ENCODE data around the gene ACSL3. TPM values are rescaled to one million over a fixed set of nuclear protein-coding genes. Genes with fewer than 3 reads are reported as not detected.

The ACSL3 gene
- total RNA-seq, 1 experiment from 2014 or later = 236 TPM

DNA sequence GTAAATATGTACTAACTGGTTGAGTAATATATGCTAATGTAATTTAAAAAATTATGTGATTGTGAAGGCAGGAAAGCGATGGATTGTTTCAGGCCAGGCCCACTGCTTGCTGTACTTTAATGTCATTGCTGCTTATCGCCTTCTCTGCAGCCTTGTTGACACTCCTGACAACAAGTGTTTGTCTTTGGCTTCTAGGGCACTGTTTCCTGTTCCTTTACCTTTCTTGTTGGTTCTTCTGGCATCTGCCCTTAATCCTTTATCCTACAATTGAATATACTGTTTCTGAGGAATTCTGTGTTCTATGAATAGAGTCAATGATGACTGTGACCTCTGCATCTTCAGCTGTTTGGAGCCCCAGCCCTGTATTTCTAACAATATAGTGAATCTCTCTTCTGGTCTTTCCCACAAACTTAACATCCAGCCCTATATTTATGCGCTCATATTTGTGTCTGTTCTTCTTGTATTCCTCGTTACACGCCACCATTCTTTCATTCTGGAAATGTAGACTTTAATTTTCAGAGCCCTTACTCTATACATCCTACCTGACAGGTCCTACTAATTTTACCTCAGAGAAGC, 17.6 kb downstream of the ACSL3 start:
- H3K4me2 ChIP-seq (ENCODE audit: low read length) = peak overlapping the region; percentile 69
- H3K4me3 ChIP-seq (ENCODE audit: low read length) = peak overlapping the region; percentile 54; the same call in 1 of the 2 replicates
- intact Hi-C loops (cut with micrococcal nuclease) = no loop called here
- CTCF ChIA-PET = interaction anchor here (1.2 kb wide), 1 partner anchor 25 kb away, joined by 4 read pairs; no protein-coding TSS in a partner anchor
- no peak overlapping the region for H2AFZ ChIP-seq (ENCODE audit: low read length)
- H3K27ac ChIP-seq (ENCODE audit: low read length) = peak overlapping the region; percentile 85
- H3K4me1 ChIP-seq (ENCODE audit: insufficient read depth, low read length) = peaks cover 56% of the 10 kb centered on the region
- BruUV-seq (replicated peaks) = no TSS peak
- peaks cover 95% of the 10 kb centered on the region for H4K20me1 ChIP-seq (ENCODE audit: low read length)
- H3K9ac ChIP-seq (ENCODE audit: low read length) = no peak overlapping the region
- DNase-seq (no peak), ATAC-seq (peak; percentile 7)
- H3K79me2 ChIP-seq (ENCODE audit: low read length) = peaks cover 100% of the 10 kb centered on the region
- no peaks in the 10 kb centered on the region for H3K27me3 ChIP-seq (ENCODE audit: low read length)
- POLR2A ChIA-PET (ENCODE audit: unreplicated experiment) = interaction anchor here (0.6 kb wide), 1 partner anchor 23 kb away, joined by 3 read pairs; no protein-coding TSS in a partner anchor
- no peaks in the 10 kb centered on the region for H3K9me2 ChIP-seq (replicated peaks; ENCODE audit: low read length)
- no peak for TF ChIP-seq EZH2 (IDR thresholded peaks at IDR 0.05; ENCODE audit: low read length, unreplicated experiment)
- no peak for TF ChIP-seq EZH2phosphoT487 (IDR thresholded peaks at IDR 0.05; ENCODE audit: borderline replicate concordance, low read length)
- TF ChIP-seq, protein P1, sequence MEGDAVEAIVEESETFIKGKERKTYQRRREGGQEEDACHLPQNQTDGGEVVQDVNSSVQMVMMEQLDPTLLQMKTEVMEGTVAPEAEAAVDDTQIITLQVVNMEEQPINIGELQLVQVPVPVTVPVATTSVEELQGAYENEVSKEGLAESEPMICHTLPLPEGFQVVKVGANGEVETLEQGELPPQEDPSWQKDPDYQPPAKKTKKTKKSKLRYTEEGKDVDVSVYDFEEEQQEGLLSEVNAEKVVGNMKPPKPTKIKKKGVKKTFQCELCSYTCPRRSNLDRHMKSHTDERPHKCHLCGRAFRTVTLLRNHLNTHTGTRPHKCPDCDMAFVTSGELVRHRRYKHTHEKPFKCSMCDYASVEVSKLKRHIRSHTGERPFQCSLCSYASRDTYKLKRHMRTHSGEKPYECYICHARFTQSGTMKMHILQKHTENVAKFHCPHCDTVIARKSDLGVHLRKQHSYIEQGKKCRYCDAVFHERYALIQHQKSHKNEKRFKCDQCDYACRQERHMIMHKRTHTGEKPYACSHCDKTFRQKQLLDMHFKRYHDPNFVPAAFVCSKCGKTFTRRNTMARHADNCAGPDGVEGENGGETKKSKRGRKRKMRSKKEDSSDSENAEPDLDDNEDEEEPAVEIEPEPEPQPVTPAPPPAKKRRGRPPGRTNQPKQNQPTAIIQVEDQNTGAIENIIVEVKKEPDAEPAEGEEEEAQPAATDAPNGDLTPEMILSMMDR (conservative IDR thresholded peaks at IDR 0.05; ENCODE audit: low read depth, low read length) = no peak
- H3K36me3 ChIP-seq (ENCODE audit: low read depth, low read length) = no peaks in the 10 kb centered on the region
- peaks cover 12% of the 10 kb centered on the region for H3F3A ChIP-seq (ENCODE audit: low read length, unreplicated experiment)
- H3K9me3 ChIP-seq (ENCODE audit: low read length) = no peaks in the 10 kb centered on the region

DNA sequence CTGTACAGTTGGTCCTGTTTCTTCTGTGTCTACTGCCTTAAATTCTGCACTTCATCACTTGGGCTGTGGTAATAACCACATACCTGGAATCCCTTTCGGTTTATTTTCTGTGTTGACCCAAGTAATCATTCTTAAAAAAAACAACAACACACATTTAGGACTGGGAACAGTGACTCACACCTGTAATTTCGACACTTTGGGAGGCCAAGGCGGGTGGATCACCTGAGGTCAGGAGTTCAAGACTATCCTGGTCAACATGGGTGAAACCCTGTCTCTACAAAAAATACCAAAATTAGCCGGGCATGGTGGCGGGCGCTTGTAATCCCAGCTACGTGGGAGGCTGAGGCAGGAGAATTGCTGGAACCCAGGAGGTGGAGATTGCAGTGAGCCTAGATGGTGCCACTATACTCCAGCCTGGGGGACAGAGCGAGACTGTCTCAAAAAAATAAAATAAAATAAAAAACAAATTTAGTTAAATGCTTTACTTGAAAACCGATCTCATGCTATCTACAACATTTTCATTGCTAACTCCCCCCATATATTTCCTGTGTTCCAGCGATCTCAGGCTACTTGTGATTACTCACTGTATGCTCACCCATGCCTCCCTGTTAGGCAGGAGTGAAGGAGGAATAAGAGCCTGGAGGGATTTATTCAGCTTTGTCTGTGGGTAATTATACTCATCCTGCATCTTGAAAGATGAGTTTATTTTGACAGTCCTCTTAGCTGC, 18.2 kb downstream of the ACSL3 start:
- ATAC-seq (peak; percentile 78), DNase-seq (peak; percentile 85)
- H3K27me3 ChIP-seq (ENCODE audit: low read length) = no peaks in the 10 kb centered on the region
- H3K36me3 ChIP-seq (ENCODE audit: low read depth, low read length) = no peaks in the 10 kb centered on the region
- H3K4me1 ChIP-seq (ENCODE audit: insufficient read depth, low read length) = peaks cover 63% of the 10 kb centered on the region
- TF ChIP-seq EZH2phosphoT487 (IDR thresholded peaks at IDR 0.05; ENCODE audit: borderline replicate concordance, low read length) = no peak
- TF ChIP-seq, protein P1 (conservative IDR thresholded peaks at IDR 0.05; ENCODE audit: low read depth, low read length) = no peak
- no peak for TF ChIP-seq EZH2 (IDR thresholded peaks at IDR 0.05; ENCODE audit: low read length, unreplicated experiment)
- H3K9ac ChIP-seq (ENCODE audit: low read length) = peak overlapping the region; percentile 28; the same call in 1 of the 2 replicates
- H2AFZ ChIP-seq (ENCODE audit: low read length) = no peak overlapping the region
- H3K79me2 ChIP-seq (ENCODE audit: low read length) = peaks cover 100% of the 10 kb centered on the region
- no peaks in the 10 kb centered on the region for H3K9me3 ChIP-seq (ENCODE audit: low read length)
- H3K27ac ChIP-seq (ENCODE audit: low read length) = peak overlapping the region; percentile 85
- peak overlapping the region; percentile 54; the same call in 1 of the 2 replicates for H3K4me3 ChIP-seq (ENCODE audit: low read length)
- no peaks in the 10 kb centered on the region for H3K9me2 ChIP-seq (replicated peaks; ENCODE audit: low read length)
- no TSS peak for BruUV-seq (replicated peaks)
- ChIA-PET CTCF (no interaction called here), POLR2A (ENCODE audit: unreplicated experiment) (interaction anchor here (0.7 kb wide), 1 partner anchor 49 kb away, joined by 4 read pairs; no protein-coding TSS in a partner anchor)
- peaks cover 12% of the 10 kb centered on the region for H3F3A ChIP-seq (ENCODE audit: low read length, unreplicated experiment)
- intact Hi-C loops (cut with micrococcal nuclease) = no loop called here
- H3K4me2 ChIP-seq (ENCODE audit: low read length) = peak overlapping the region; percentile 69
- H4K20me1 ChIP-seq (ENCODE audit: low read length) = peaks cover 95% of the 10 kb centered on the region

DNA sequence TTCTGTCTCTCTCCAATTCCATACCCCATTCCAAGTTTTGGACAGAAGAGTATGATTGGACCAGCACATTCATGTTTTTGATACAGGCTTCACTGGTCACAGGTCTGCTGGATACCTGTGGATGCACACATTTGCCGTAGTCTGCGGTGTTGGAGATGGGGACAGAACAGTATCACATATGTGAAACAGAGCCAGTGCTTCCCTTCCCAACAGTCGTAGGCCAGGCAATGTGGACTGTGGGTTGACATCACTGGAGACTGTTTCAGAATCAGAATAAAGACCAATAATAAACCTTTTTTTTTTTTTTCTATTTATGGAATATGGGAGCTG, 18.7 kb downstream of the ACSL3 start:
- no TSS peak for BruUV-seq (replicated peaks)
- peaks cover 95% of the 10 kb centered on the region for H4K20me1 ChIP-seq (ENCODE audit: low read length)
- peaks cover 100% of the 10 kb centered on the region for H3K79me2 ChIP-seq (ENCODE audit: low read length)
- H3K4me2 ChIP-seq (ENCODE audit: low read length) = peak overlapping the region; percentile 69
- H3K9me3 ChIP-seq (ENCODE audit: low read length) = no peaks in the 10 kb centered on the region
- no peak for DNase-seq
- no peak for ATAC-seq
- H3K9me2 ChIP-seq (replicated peaks; ENCODE audit: low read length) = no peaks in the 10 kb centered on the region
- H3K27me3 ChIP-seq (ENCODE audit: low read length) = no peaks in the 10 kb centered on the region
- no peak overlapping the region for H2AFZ ChIP-seq (ENCODE audit: low read length)
- intact Hi-C loops (cut with micrococcal nuclease) = no loop called here
- peaks cover 12% of the 10 kb centered on the region for H3F3A ChIP-seq (ENCODE audit: low read length, unreplicated experiment)
- H3K9ac ChIP-seq (ENCODE audit: low read length) = no peak overlapping the region
- peaks cover 68% of the 10 kb centered on the region for H3K4me1 ChIP-seq (ENCODE audit: insufficient read depth, low read length)
- no peak for TF ChIP-seq EZH2phosphoT487 (IDR thresholded peaks at IDR 0.05; ENCODE audit: borderline replicate concordance, low read length)
- TF ChIP-seq, protein P1 (conservative IDR thresholded peaks at IDR 0.05; ENCODE audit: low read depth, low read length) = no peak
- TF ChIP-seq EZH2 (IDR thresholded peaks at IDR 0.05; ENCODE audit: low read length, unreplicated experiment) = no peak
- POLR2A ChIA-PET (ENCODE audit: unreplicated experiment) = interaction anchor here (0.7 kb wide), 1 partner anchor 48 kb away, joined by 4 read pairs; no protein-coding TSS in a partner anchor
- H3K4me3 ChIP-seq (ENCODE audit: low read length) = no peak overlapping the region
- no peaks in the 10 kb centered on the region for H3K36me3 ChIP-seq (ENCODE audit: low read depth, low read length)
- H3K27ac ChIP-seq (ENCODE audit: low read length) = peak overlapping the region; percentile 85
- CTCF ChIA-PET = no interaction called here
